Heart right ventricle (tissue), 16 donors: ENCODE results near the gene LRRFIP2. TPM values are rescaled to one million over a fixed set of nuclear protein-coding genes. Genes with fewer than 3 reads are reported as not detected.

Experiments used
- ATAC-seq, 8 donors: fragments of 200-7000 bp; cut with Tn5 transposase; one replicate each; pipeline ENCODE4 v1.9.1; 2020; ENCODE audit warnings: mild to moderate bottlenecking in 8 of 8, moderate library complexity in 8 of 8, moderate number of reproducible peaks in 1 of 8
- DNase-seq, 2 donors: peaks; one replicate each; pipeline ENCODE4 v3.0.0-alpha.2; 2020
- H3K27ac ChIP-seq, 10 donors: fragments of 200-600 bp; sonication (generic) in 2 of 10; one replicate each; pipeline versions ENCODE4 v1.5.0 to v1.8.0; 2020 to 2022; ENCODE audit warnings: mild to moderate bottlenecking in 3 of 10
- H3K27me3 ChIP-seq, 7 donors: fragments of 200-600 bp; one replicate each; pipeline ENCODE4 v1.8.0; 2021 to 2022; ENCODE audit warnings: mild to moderate bottlenecking in 2 of 7
- H3K36me3 ChIP-seq, 9 donors: fragments of 200-600 bp; sonication (generic) in 1 of 9; one replicate each; pipeline versions ENCODE4 v1.5.0 to v1.8.0; 2020 to 2022; ENCODE audit warnings: mild to moderate bottlenecking in 2 of 9
- H3K4me1 ChIP-seq, 9 donors: fragments of 200-600 bp; sonication (generic) in 1 of 9; one replicate each; pipeline versions ENCODE4 v1.5.0 to v1.8.0; 2020 to 2022; ENCODE audit warnings: mild to moderate bottlenecking in 4 of 9
- H3K4me3 ChIP-seq, 10 donors: fragments of 200-600 bp; sonication (generic) in 2 of 10; one replicate each; pipeline versions ENCODE4 v1.5.0 to v1.8.0; 2020 to 2022; ENCODE audit warnings: mild to moderate bottlenecking in 7 of 10, moderate library complexity in 2 of 10
- H3K9me3 ChIP-seq, 11 donors: fragments of 200-600 bp in 10 of 11; sonication (generic) in 2 of 11; one replicate each; pipeline versions ENCODE4 v1.5.0 to v1.8.0; 2013 to 2022; ENCODE audit warnings: mild to moderate bottlenecking in 2 of 11, control low read depth in 1 of 11, moderate library complexity in 1 of 11
- CTCF ChIP-seq, 9 donors: fragments of 200-600 bp; sonication (generic) in 2 of 9; IDR thresholded peaks; one replicate each; pipeline versions ENCODE4 v1.5.0 to v1.8.0; 2021 to 2022; ENCODE audit warnings: antibody characterized with exemption in 9 of 9, mild to moderate bottlenecking in 5 of 9, moderate library complexity in 1 of 9
- WGBS, 2 donors: extraction: QIAGEN DNeasy Blood & Tissue Kit; methylation state at CpG; one replicate each; pipeline ENCODE4 v1.1.7; 2013; ENCODE audit warnings: inconsistent platforms in 1 of 2; 5-methylcytosine and 5-hydroxymethylcytosine counted together
- intact Hi-C, 10 donors: fragments of 100-400 bp; cut with DNase I; formaldehyde crosslinking; loops; one replicate each; pipeline versions ENCODE4 v1.11.1 to v1.14.2; 2022
- polyA plus RNA-seq, 2 donors: library from polyadenylated mRNA; stranded (reverse); fragments of 200-250 nt; gene quantifications; one replicate each; pipeline ENCODE4 v1.2.3, GENCODE V29; 2013
- total RNA-seq, 10 donors: library from RNA; stranded (reverse); fragmentation: NEBNext Ultra II Directional in 3 of 10; extraction: Animal tissue kit (Norgen Biotek cat#: 25700) in 3 of 10; gene quantifications; one replicate each; pipeline versions ENCODE4 v1.2.1 to v1.2.4, GENCODE V29; 2021 to 2023
- donor health status: Arrhythmogenic right ventricular cardiomyopathy.
- donor health status: ischemic (EF 13 %, LVEDD 7.1; RV severe dilation, severe dysfunction).
- donor health status: healthy with polysubstance abuse.
- donor health status: DM: no; HTN: yes; CAD: no.
- donor health status: DM: no; HTN: no; CAD: no.
- donor health status: ischemic (EF 25% LVEDD 6.9; RV normal size, moderate dysfunction).
- donor health status: ischemic (EF 25% LVEDD 5.7; RV mildly dilated, moderate dysfunction).
- donor health status: healthy.
- donor health status: DM: yes; HTN: yes; CAD: no.
- donor health status: Ischemic cardiomyopathy.
- donor health status: ischemic (EF 35%, LVEDD 5.7; RV mildly dilated, moderate dysfunction).
- donor health status: nonischemic (EF 11% LVEDD 7.7; RV severe dilation, severe dysfunction).
- donor health status: DM: yes; HTN: yes; CAD: no.
- donor health status: PGD.
- donor health status: ischemic (EF 29% LVEDD 5.4; RV normal size, mild dysfunction).
- donor health status: nonischemic (EF 23%, LVEDD 6.1; RV moderate dilation, normal function).

The LRRFIP2 gene
- total and polyA plus RNA-seq, 12 donors: 63.2 to 199 (median 127) TPM

GRCh38 chr3:37170513-37170912 lies 3.9 kb downstream of the LRRFIP2 start:
- no peaks in the 10 kb centered on the region for H3K27me3 ChIP-seq
- H3K36me3 ChIP-seq: peaks cover 0 to 50% (median 6%) of the 10 kb centered on the region in 9 donors
- peaks cover 0 to 66% (median 53%) of the 10 kb centered on the region in 9 donors for H3K4me1 ChIP-seq
- intact Hi-C loops: loop anchor here in 2 of 10 donors (5.0 kb wide), 2 partner anchors 33 to 178 kb away; partner anchors contain the start of genes EPM2AIP1 (in 1 of the 2) and MLH1 (in 1 of the 2)
- ATAC-seq (no peak), DNase-seq (no peak)
- WGBS, 2 donors: 74 to 75% methylated on average over 9 of the region's 9 CpGs
- H3K9me3 ChIP-seq: no peaks in the 10 kb centered on the region
- peak overlapping the region in 9 of 10 donors; percentile 16 to 78 (median 59) for H3K27ac ChIP-seq
- no peak overlapping the region for H3K4me3 ChIP-seq
- no peak for TF ChIP-seq CTCF (IDR thresholded peaks at IDR 0.05)

- peak in 1 of 8 donors; percentile 27 for ATAC-seq
- H3K9me3 ChIP-seq: no peaks in the 10 kb centered on the region
- 38 to 41% methylated on average over 1 of the region's 1 CpG for WGBS, 2 donors
- intact Hi-C loops: loop anchor here in 2 of 10 donors (5.0 kb wide), 2 partner anchors 33 to 178 kb away; partner anchors contain the start of genes EPM2AIP1 (in 1 of the 2) and MLH1 (in 1 of the 2)
- H3K27me3 ChIP-seq: no peaks in the 10 kb centered on the region
- H3K36me3 ChIP-seq: peaks cover 0 to 50% (median 6%) of the 10 kb centered on the region in 9 donors
- DNase-seq: no peak
- peaks cover 0 to 65% (median 53%) of the 10 kb centered on the region in 9 donors for H3K4me1 ChIP-seq
- no peak for TF ChIP-seq CTCF (IDR thresholded peaks at IDR 0.05)
- peak overlapping the region in 9 of 10 donors; percentile 22 to 78 (median 59) for H3K27ac ChIP-seq
- no peak overlapping the region for H3K4me3 ChIP-seq
Measured at GRCh38 chr3:37170060-37170459, 4.3 kb downstream of the LRRFIP2 start.

GRCh38 chr3:37168896-37169295 lies 5.5 kb downstream of the LRRFIP2 start:
- no peak for DNase-seq
- intact Hi-C loops: no loop called here
- 71 to 78% methylated on average over 1 of the region's 1 CpG for WGBS, 2 donors
- H3K4me3 ChIP-seq: no peak overlapping the region
- H3K27me3 ChIP-seq: no peaks in the 10 kb centered on the region
- TF ChIP-seq CTCF (IDR thresholded peaks at IDR 0.05): no peak
- peak overlapping the region in 4 of 10 donors; percentile 42 to 78 (median 63) for H3K27ac ChIP-seq
- no peak for ATAC-seq
- H3K36me3 ChIP-seq: peaks cover 0 to 50% (median 6%) of the 10 kb centered on the region in 9 donors
- H3K4me1 ChIP-seq: peaks cover 0 to 59% (median 42%) of the 10 kb centered on the region in 9 donors
- H3K9me3 ChIP-seq: no peaks in the 10 kb centered on the region

GRCh38 chr3:37163262-37164015 lies 10.9 kb downstream of the LRRFIP2 start:
- DNase-seq (no peak), ATAC-seq (no peak)
- Histone ChIP-seq H3K4me3 (no peak overlapping the region), H3K27me3 (no peaks in the 10 kb centered on the region), H3K27ac (peak overlapping the region in 2 of 10 donors; percentile 4 to 42), H3K36me3 (peaks cover 0 to 45% (median 6%) of the 10 kb centered on the region in 9 donors), H3K4me1 (peaks cover 4 to 24% (median 8%) of the 10 kb centered on the region in 9 donors), H3K9me3 (no peaks in the 10 kb centered on the region)
- 68 to 77% methylated on average over 3 of the region's 3 CpGs for WGBS, 2 donors
- intact Hi-C loops: no loop called here
- TF ChIP-seq CTCF (IDR thresholded peaks at IDR 0.05): no peak
